Islet precursor cell (in vitro differentiated cells): ENCODE data around the gene OR4S2.

ENCODE experiments used
- DNase-seq: peaks from one replicate; pipeline ENCODE4 v3.0.0-alpha.2; 2018

The OR4S2 gene

GRCh38 chr11:55648027-55648426 is at the start of gene OR4S2:
TSS of gene OR4S2 (plus strand) at chr11:55648327. CDS start at chr11:55650904, 2,577 bp downstream.
- DNase-seq, result no peak

- DNase-seq, result no peak
Observed at GRCh38 chr11:55607545-55607944, 40.6 kb upstream of the OR4S2 start, which contains the start of gene OR4C11. TSS of gene OR4C11 (minus strand) at chr11:55607645. CDS start at chr11:55604373, 3,272 bp downstream.

GRCh38 chr11:55624531-55624930 is 23.6 kb upstream of the OR4S2 start:
- DNase-seq, result no peak

GRCh38 chr11:55634813-55635212 is 13.3 kb upstream of the OR4S2 start, which contains the start of gene OR4P4:
TSS of gene OR4P4 (plus strand) at chr11:55635113.
- no peak for DNase-seq

GRCh38 chr11:55652560-55652959 is 4.4 kb downstream of the OR4S2 start:
- no peak for DNase-seq

- DNase-seq, result no peak
Observed at GRCh38 chr11:55655096-55655495, 7.0 kb downstream of the OR4S2 start.

- DNase-seq, result no peak
Observed at GRCh38 chr11:55658031-55658573, 10.0 kb downstream of the OR4S2 start.

GRCh38 chr11:55658608-55659007 is 10.5 kb downstream of the OR4S2 start:
- no peak for DNase-seq

GRCh38 chr11:55661901-55662300 is 13.8 kb downstream of the OR4S2 start, which contains the start of gene OR4C6:
TSS of gene OR4C6 (plus strand) at chr11:55662201. CDS start at chr11:55665167, 2,966 bp downstream.
- no peak for DNase-seq

GRCh38 chr11:55669376-55669775 is 21.2 kb downstream of the OR4S2 start:
- no peak for DNase-seq

GRCh38 chr11:55673860-55674259 is 25.7 kb downstream of the OR4S2 start:
- no peak for DNase-seq

GRCh38 chr11:55697817-55698216 is 49.7 kb downstream of the OR4S2 start:
- DNase-seq, result no peak

GRCh38 chr11:55701429-55701828 is 53.3 kb downstream of the OR4S2 start:
- DNase-seq, result no peak
